ENCODE data around the gene TNFRSF9. TPM values are rescaled to one million over a fixed set of nuclear protein-coding genes. Genes with fewer than 3 reads are reported as not detected.
A peak's percentile ranks its signal among the peaks of the same experiment; 100 is the strongest.

Gene TNFRSF9
- total and polyA plus RNA-seq, 9 of the 15 experiments (the other 6 are each of a cell fraction or from before 2014, with no cell fraction given) = 0.04 to 0.29 (median 0.08) TPM; not detected in 1

DNA sequence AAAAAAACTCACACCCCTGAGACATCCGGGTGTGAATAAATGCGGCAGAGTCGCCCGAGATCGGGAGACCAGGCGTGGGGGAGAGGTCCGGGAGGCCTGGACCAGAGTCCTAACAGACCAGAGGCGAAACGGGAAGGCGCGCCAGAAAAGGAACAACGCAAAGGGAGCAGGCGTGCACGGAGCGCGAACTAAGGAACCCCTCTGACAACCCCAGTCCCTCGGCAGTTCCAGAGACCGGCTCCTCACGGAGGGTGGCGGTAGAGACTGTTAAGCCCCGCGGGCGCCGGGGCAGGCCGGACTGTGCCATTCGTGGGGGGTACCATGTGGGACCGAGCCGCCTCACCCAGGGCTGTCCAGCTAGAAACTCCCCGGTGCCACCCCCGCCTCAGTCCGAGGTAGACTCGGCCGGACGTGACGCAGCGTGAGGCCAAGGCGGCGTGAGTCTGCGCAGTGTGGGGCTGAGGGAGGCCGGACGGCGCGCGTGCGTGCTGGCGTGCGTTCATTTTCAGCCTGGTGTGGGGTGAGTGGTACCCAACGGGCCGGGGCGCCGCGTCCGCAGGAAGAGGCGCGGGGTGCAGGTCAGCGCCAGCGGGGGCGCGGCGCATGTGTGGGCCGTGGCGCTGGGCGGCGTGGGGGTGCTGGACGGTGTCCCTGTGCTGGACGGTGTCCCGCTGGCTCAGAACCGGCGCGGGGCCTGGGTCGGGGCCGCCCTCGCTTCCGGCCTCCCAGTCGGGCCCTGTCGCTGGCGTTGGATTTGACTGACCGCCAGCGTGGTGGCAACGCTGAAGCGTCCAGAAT, 20.8 kb upstream of the TNFRSF9 start, which contains the start of gene PARK7 (continued):
- TF ChIP-seq GATAD2B (IDR thresholded peaks at IDR 0.05; ENCODE audit: borderline replicate concordance) (peak; percentile 84), MXI1 (IDR thresholded peaks at IDR 0.05; ENCODE audit: low read depth, low read length) (no peak; the same call in none of the 2 replicates), TAF9B (IDR thresholded peaks at IDR 0.05; ENCODE audit: partially characterized antibody) (peak; percentile 93), HMG20B (CRISPR knock-in tag; IDR thresholded peaks at IDR 0.05) (no peak), DIDO1 (tag; IDR thresholded peaks at IDR 0.05; ENCODE audit: low read depth) (peak; percentile 63; the same call in 1 of the 2 replicates), POLR2B (IDR thresholded peaks at IDR 0.05; ENCODE audit: low read depth, partially characterized antibody) (peak; percentile 96), JUND (IDR thresholded peaks at IDR 0.05; ENCODE audit: borderline replicate concordance, low read depth, low read length) (peak; percentile 100), JUND (tag; IDR thresholded peaks at IDR 0.05; ENCODE audit: borderline replicate concordance, low read depth, low read length) (peak; percentile 9; the same call in 1 of the 3 replicates), ASH1L (IDR thresholded peaks at IDR 0.05; ENCODE audit: borderline replicate concordance, low read depth, partially characterized antibody) (peak; percentile 72), CHD4 (IDR thresholded peaks at IDR 0.05; ENCODE audit: insufficient read depth, insufficient replicate concordance, low read depth, low read length, poor library complexity, severe bottlenecking) (no peak)
- TF ChIP-seq, protein P1, sequence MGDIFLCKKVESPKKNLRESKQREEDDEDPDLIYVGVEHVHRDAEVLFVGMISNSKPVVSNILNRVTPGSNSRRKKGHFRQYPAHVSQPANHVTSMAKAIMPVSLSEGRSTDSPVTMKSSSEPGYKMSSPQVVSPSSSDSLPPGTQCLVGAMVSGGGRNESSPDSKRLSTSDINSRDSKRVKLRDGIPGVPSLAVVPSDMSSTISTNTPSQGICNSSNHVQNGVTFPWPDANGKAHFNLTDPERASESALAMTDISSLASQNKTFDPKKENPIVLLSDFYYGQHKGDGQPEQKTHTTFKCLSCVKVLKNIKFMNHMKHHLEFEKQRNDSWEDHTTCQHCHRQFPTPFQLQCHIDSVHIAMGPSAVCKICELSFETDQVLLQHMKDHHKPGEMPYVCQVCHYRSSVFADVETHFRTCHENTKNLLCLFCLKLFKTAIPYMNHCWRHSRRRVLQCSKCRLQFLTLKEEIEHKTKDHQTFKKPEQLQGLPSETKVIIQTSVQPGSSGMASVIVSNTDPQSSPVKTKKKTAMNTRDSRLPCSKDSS (IDR thresholded peaks at IDR 0.05; ENCODE audit: low read depth, partially characterized antibody) = no peak
- TF ChIP-seq, protein P2, sequence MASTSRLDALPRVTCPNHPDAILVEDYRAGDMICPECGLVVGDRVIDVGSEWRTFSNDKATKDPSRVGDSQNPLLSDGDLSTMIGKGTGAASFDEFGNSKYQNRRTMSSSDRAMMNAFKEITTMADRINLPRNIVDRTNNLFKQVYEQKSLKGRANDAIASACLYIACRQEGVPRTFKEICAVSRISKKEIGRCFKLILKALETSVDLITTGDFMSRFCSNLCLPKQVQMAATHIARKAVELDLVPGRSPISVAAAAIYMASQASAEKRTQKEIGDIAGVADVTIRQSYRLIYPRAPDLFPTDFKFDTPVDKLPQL (IDR thresholded peaks at IDR 0.05; ENCODE audit: extremely low read depth, insufficient read length) = peak; percentile 69
- TF ChIP-seq, protein P3, sequence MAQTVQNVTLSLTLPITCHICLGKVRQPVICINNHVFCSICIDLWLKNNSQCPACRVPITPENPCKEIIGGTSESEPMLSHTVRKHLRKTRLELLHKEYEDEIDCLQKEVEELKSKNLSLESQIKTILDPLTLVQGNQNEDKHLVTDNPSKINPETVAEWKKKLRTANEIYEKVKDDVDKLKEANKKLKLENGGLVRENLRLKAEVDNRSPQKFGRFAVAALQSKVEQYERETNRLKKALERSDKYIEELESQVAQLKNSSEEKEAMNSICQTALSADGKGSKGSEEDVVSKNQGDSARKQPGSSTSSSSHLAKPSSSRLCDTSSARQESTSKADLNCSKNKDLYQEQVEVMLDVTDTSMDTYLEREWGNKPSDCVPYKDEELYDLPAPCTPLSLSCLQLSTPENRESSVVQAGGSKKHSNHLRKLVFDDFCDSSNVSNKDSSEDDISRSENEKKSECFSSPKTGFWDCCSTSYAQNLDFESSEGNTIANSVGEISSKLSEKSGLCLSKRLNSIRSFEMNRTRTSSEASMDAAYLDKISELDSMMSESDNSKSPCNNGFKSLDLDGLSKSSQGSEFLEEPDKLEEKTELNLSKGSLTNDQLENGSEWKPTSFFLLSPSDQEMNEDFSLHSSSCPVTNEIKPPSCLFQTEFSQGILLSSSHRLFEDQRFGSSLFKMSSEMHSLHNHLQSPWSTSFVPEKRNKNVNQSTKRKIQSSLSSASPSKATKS (CRISPR knock-in tag; IDR thresholded peaks at IDR 0.05) = no peak
- TF ChIP-seq, protein P4, sequence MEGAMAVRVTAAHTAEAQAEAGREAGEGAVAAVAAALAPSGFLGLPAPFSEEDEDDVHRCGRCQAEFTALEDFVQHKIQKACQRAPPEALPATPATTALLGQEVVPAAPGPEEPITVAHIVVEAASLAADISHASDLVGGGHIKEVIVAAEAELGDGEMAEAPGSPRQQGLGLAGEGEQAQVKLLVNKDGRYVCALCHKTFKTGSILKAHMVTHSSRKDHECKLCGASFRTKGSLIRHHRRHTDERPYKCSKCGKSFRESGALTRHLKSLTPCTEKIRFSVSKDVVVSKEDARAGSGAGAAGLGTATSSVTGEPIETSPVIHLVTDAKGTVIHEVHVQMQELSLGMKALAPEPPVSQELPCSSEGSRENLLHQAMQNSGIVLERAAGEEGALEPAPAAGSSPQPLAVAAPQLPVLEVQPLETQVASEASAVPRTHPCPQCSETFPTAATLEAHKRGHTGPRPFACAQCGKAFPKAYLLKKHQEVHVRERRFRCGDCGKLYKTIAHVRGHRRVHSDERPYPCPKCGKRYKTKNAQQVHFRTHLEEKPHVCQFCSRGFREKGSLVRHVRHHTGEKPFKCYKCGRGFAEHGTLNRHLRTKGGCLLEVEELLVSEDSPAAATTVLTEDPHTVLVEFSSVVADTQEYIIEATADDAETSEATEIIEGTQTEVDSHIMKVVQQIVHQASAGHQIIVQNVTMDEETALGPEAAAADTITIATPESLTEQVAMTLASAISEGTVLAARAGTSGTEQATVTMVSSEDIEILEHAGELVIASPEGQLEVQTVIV (CRISPR knock-in tag; IDR thresholded peaks at IDR 0.05; ENCODE audit: borderline replicate concordance) = no peak
- TF ChIP-seq, protein P5, sequence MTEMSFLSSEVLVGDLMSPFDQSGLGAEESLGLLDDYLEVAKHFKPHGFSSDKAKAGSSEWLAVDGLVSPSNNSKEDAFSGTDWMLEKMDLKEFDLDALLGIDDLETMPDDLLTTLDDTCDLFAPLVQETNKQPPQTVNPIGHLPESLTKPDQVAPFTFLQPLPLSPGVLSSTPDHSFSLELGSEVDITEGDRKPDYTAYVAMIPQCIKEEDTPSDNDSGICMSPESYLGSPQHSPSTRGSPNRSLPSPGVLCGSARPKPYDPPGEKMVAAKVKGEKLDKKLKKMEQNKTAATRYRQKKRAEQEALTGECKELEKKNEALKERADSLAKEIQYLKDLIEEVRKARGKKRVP (CRISPR knock-in tag; IDR thresholded peaks at IDR 0.05) = no peak

All from K562 (cell line).